OCI-LY7 (cell line): Measurements from ENCODE around the gene DVL2. TPM values are rescaled to one million over a fixed set of nuclear protein-coding genes. Genes with fewer than 3 reads are reported as not detected.

ENCODE experiments used
- BruUV-seq: library from RNA; stranded (reverse); fragments of 400-500 nt; replicated peaks from 2 replicates; lab custom pipeline; 2021; lab: Mats Ljungman, UMichigan
- CTCF ChIA-PET: fragments of 300-600 bp; sonication (Branson Sonifier 250); formaldehyde crosslinking; loops from one replicate; lab custom pipeline; 2022; ENCODE audit warnings: antibody characterized with exemption; ENCODE audit not compliant: unreplicated experiment; lab: Charles Lee
- POLR2A ChIA-PET: fragments of 300-600 bp; sonication (Branson Sonifier 250); formaldehyde crosslinking; loops from one replicate; lab custom pipeline; 2022; ENCODE audit warnings: antibody characterized with exemption; lab: Charles Lee
- DNase-seq: peaks from one replicate; pipeline ENCODE4 v3.0.0-alpha.2; 2015; ENCODE audit warnings: low spot score
- H2AFZ ChIP-seq: fragments of 200-600 bp; sonication (generic), shearing (Covaris generic); 2 replicates; pipeline ENCODE4 v1.6.1; 2014; ENCODE audit warnings: mild to moderate bottlenecking, antibody characterized with exemption, low read length, moderate library complexity
- H3K27ac ChIP-seq: fragments of 200-600 bp; sonication (generic); 2 replicates; pipeline ENCODE4 v1.5.1; 2014; ENCODE audit warnings: mixed run types, low read depth, mild to moderate bottlenecking, moderate library complexity, low read length, inconsistent platforms; ENCODE audit not compliant: poor library complexity, severe bottlenecking
- H3K36me3 ChIP-seq: fragments of 200-600 bp; sonication (generic); 2 replicates; pipeline ENCODE4 v1.6.1; 2014; ENCODE audit warnings: mild to moderate bottlenecking, antibody characterized with exemption, low read length, moderate library complexity, mixed read lengths; ENCODE audit not compliant: insufficient read depth
- H3K4me1 ChIP-seq: fragments of 200-600 bp; sonication (generic); 2 replicates; pipeline ENCODE4 v1.5.1; 2014; ENCODE audit warnings: mild to moderate bottlenecking, low read length; ENCODE audit not compliant: insufficient read depth, poor library complexity, severe bottlenecking
- H3K4me2 ChIP-seq: fragments of 200-600 bp; sonication (generic); 2 replicates; pipeline ENCODE4 v1.6.1; 2014; ENCODE audit warnings: mild to moderate bottlenecking, low read length
- H3K4me3 ChIP-seq: fragments of 200-600 bp; sonication (generic); 2 replicates; pipeline ENCODE4 v1.5.1; 2014; ENCODE audit warnings: mild to moderate bottlenecking, low read depth, low read length; ENCODE audit not compliant: poor library complexity, severe bottlenecking
- H3K79me2 ChIP-seq: fragments of 200-600 bp; sonication (generic); 2 replicates; pipeline ENCODE4 v1.6.1; 2016; ENCODE audit warnings: low read depth, mild to moderate bottlenecking, low read length, moderate library complexity, mixed read lengths; ENCODE audit not compliant: insufficient read depth
- H3K9me2 ChIP-seq: fragments of 200-600 bp; sonication (generic); 2 replicates; pipeline ENCODE4 v1.6.1; 2016; ENCODE audit warnings: mild to moderate bottlenecking, low read length, mixed read lengths; ENCODE audit not compliant: insufficient read depth
- H3K9me3 ChIP-seq: fragments of 200-600 bp; sonication (generic); 2 replicates; pipeline ENCODE4 v1.6.1; 2014; ENCODE audit warnings: mild to moderate bottlenecking, mixed run types, low read length, mixed read lengths
- H4K20me1 ChIP-seq: fragments of 200-600 bp; sonication (generic); 2 replicates; pipeline ENCODE4 v1.6.1; 2014; ENCODE audit warnings: mild to moderate bottlenecking, antibody characterized with exemption, low read length, moderate library complexity, mixed read lengths; ENCODE audit not compliant: insufficient read depth
- CTCF ChIP-seq: fragments of 200-600 bp; sonication (generic); conservative IDR thresholded peaks from 2 replicates; pipeline ENCODE4 v1.5.1; 2014; ENCODE audit warnings: mild to moderate bottlenecking, antibody characterized with exemption, low read length, moderate library complexity, mixed read lengths
- EZH2phosphoT487 ChIP-seq: fragments of 200-600 bp; sonication (generic); IDR thresholded peaks from 2 replicates; pipeline ENCODE4 v1.6.1; 2018; ENCODE audit warnings: low read depth, borderline replicate concordance, mild to moderate bottlenecking, mixed run types, antibody characterized with exemption, low read length, moderate library complexity, mixed read lengths
- intact Hi-C: fragments of 100-400 bp; cut with micrococcal nuclease; formaldehyde crosslinking; loops from one replicate; pipeline ENCODE4 v1.10.0; 2022; ENCODE audit not compliant: unreplicated experiment
- total RNA-seq, 2 experiments: library from RNA; depleted of rRNA in 1 of 2; stranded (reverse); fragments of >200 nt in 1 of 2; shearing (Covaris generic) in 1 of 2; gene quantifications; 2 replicates each; pipeline ENCODE4 v1.2.3, GENCODE V29; 2014 to 2022

Gene DVL2
- total RNA-seq, 2 experiments from 2014 or later: 98.8 to 99.9 TPM

GRCh38 chr17:7203391-7203790 is 30.9 kb downstream of the DVL2 start:
- Histone ChIP-seq H3K36me3 (peaks cover 30% of the 10 kb centered on the region; the same call in 1 of the 2 replicates), H3K4me2 (no peak overlapping the region), H3K9me2 (no peaks in the 10 kb centered on the region), H3K9me3 (no peaks in the 10 kb centered on the region), H3K79me2 (no peaks in the 10 kb centered on the region), H3K27ac (no peak overlapping the region), H4K20me1 (no peaks in the 10 kb centered on the region), H3K4me3 (no peak overlapping the region), H2AFZ (no peak overlapping the region), H3K4me1 (peaks cover 23% of the 10 kb centered on the region)
- POLR2A ChIA-PET: no interaction called here
- TF ChIP-seq EZH2phosphoT487 (no peak), CTCF (no peak)
- intact Hi-C loops: no loop called here
- CTCF ChIA-PET: no interaction called here
- no TSS peak for BruUV-seq
- no peak for DNase-seq

- Histone ChIP-seq H3K4me2 (no peak overlapping the region), H3K9me3 (no peaks in the 10 kb centered on the region), H4K20me1 (no peaks in the 10 kb centered on the region), H3K79me2 (no peaks in the 10 kb centered on the region), H3K36me3 (peaks cover 39% of the 10 kb centered on the region), H3K27ac (no peak overlapping the region), H3K4me3 (no peak overlapping the region), H3K9me2 (no peaks in the 10 kb centered on the region), H3K4me1 (no peaks in the 10 kb centered on the region), H2AFZ (no peak overlapping the region)
- DNase-seq: no peak
- BruUV-seq: no TSS peak
- POLR2A ChIA-PET: no interaction called here
- CTCF ChIA-PET: no interaction called here
- intact Hi-C loops: no loop called here
- TF ChIP-seq CTCF (no peak), EZH2phosphoT487 (no peak)
Measured at GRCh38 chr17:7196651-7197401, 37.5 kb downstream of the DVL2 start.

GRCh38 chr17:7195971-7196370 is 38.3 kb downstream of the DVL2 start:
- no peak overlapping the region for H3K4me2 ChIP-seq
- peaks cover 38% of the 10 kb centered on the region for H3K36me3 ChIP-seq
- H4K20me1 ChIP-seq: no peaks in the 10 kb centered on the region
- no peaks in the 10 kb centered on the region for H3K9me2 ChIP-seq
- BruUV-seq: no TSS peak
- ChIA-PET POLR2A (no interaction called here), CTCF (no interaction called here)
- H3K4me3 ChIP-seq: no peak overlapping the region
- no peaks in the 10 kb centered on the region for H3K79me2 ChIP-seq
- intact Hi-C loops: no loop called here
- H2AFZ ChIP-seq: no peak overlapping the region
- H3K4me1 ChIP-seq: no peaks in the 10 kb centered on the region
- TF ChIP-seq CTCF (no peak), EZH2phosphoT487 (no peak)
- DNase-seq: no peak
- no peaks in the 10 kb centered on the region for H3K9me3 ChIP-seq
- H3K27ac ChIP-seq: no peak overlapping the region
